ENCODE data around the gene BLOC1S1.

GRCh38 chr12:55685671-55686070 is 30.2 kb upstream of the BLOC1S1 start:
- no peak for TF ChIP-seq EZH2phosphoT487 (IDR thresholded peaks at IDR 0.05; ENCODE audit: borderline replicate concordance, low read depth, low read length)
- TF ChIP-seq CTCF (conservative IDR thresholded peaks at IDR 0.05; ENCODE audit: low read length), result no peak

All from OCI-LY7 (cell line).